Endodermal cell (in vitro differentiated cells): ENCODE data around the gene FYCO1. TPM values are rescaled to one million over a fixed set of nuclear protein-coding genes. Genes with fewer than 3 reads are reported as not detected.

ENCODE experiments used
- DNase-seq: peaks from one replicate; pipeline ENCODE4 v3.0.0-alpha.2; 2017
- H3K27ac ChIP-seq: 2 replicates; pipeline ENCODE4 v1.5.1; 2013; ENCODE audit warnings: mild to moderate bottlenecking, low read depth, low read length, moderate library complexity
- H3K27me3 ChIP-seq: 2 replicates; pipeline ENCODE4 v1.6.1; 2013; ENCODE audit warnings: mild to moderate bottlenecking, low read length, moderate library complexity; ENCODE audit not compliant: insufficient read depth, control insufficient read depth, poor library complexity, severe bottlenecking
- H3K36me3 ChIP-seq: 2 replicates; pipeline ENCODE4 v1.7.0; 2013; ENCODE audit warnings: mild to moderate bottlenecking, low read length, moderate library complexity; ENCODE audit not compliant: control insufficient read depth, insufficient read depth
- H3K4me1 ChIP-seq: one replicate; pipeline ENCODE4 v1.7.0; 2013; ENCODE audit warnings: low read length; ENCODE audit not compliant: control insufficient read depth, insufficient read depth
- H3K4me3 ChIP-seq: 2 replicates; pipeline ENCODE4 v1.5.1; 2013; ENCODE audit warnings: mild to moderate bottlenecking, low read length, moderate library complexity
- H3K9ac ChIP-seq: 2 replicates; pipeline ENCODE4 v1.6.1; 2013; ENCODE audit warnings: mild to moderate bottlenecking, low read length, moderate library complexity; ENCODE audit not compliant: poor library complexity, severe bottlenecking; ENCODE audit errors: extremely low read depth
- H3K9me3 ChIP-seq: 2 replicates; pipeline ENCODE4 v1.6.1; 2013; ENCODE audit warnings: mild to moderate bottlenecking, low read length, moderate library complexity; ENCODE audit not compliant: control insufficient read depth
- H3K27ac Mint-ChIP-seq: 2 replicates; pipeline ENCODE4 v1.8.0; 2020; ENCODE audit warnings: mixed read lengths
- H3K27me3 Mint-ChIP-seq: 2 replicates; pipeline ENCODE4 v1.8.0; 2021; ENCODE audit warnings: mild to moderate bottlenecking, mixed read lengths; ENCODE audit not compliant: insufficient read depth
- H3K36me3 Mint-ChIP-seq: 2 replicates; pipeline ENCODE4 v1.8.0; 2020; ENCODE audit warnings: low read depth, mixed read lengths
- H3K4me1 Mint-ChIP-seq: 2 replicates; pipeline ENCODE4 v1.8.0; 2020; ENCODE audit warnings: mixed read lengths
- H3K4me3 Mint-ChIP-seq: 2 replicates; pipeline ENCODE4 v1.8.0; 2020; ENCODE audit warnings: mild to moderate bottlenecking, moderate library complexity, mixed read lengths
- H3K9me3 Mint-ChIP-seq: 2 replicates; pipeline ENCODE4 v1.8.0; 2020; ENCODE audit warnings: mild to moderate bottlenecking, mixed read lengths
- CTCF ChIP-seq: fragments of 200-600 bp; sonication (generic); conservative IDR thresholded peaks from 2 replicates; pipeline ENCODE4 v1.5.0; 2021; ENCODE audit warnings: antibody characterized with exemption, mild to moderate bottlenecking
- WGBS, 2 experiments: methylation state at CpG; one replicate each; pipeline versions ENCODE4 v1.1.5 to v1.1.7; 2013; ENCODE audit warnings: missing lambda C conversion rate in 2 of 2, mixed read lengths in 1 of 2; ENCODE audit not compliant: insufficient coverage in 1 of 2, insufficient read length in 1 of 2; 5-methylcytosine and 5-hydroxymethylcytosine counted together
- total RNA-seq, 2 donors: library from RNA; stranded (reverse); fragmentation: NEBNext Ultra II Directional in 1 of 2; extraction: Animal tissue kit (Norgen Biotek cat#: 25700) in 1 of 2; gene quantifications; 2 replicates in 1 of 2; 3 replicates in 1 of 2; pipeline ENCODE4 v1.2.1, GENCODE V29; 2021

FYCO1 gene
- total RNA-seq, 2 donors from 2014 or later = 11.3 to 11.8 TPM

GRCh38 chr3:45929042-45929679 is 66.5 kb downstream of the FYCO1 start:
- no peak overlapping the region for H3K27ac ChIP-seq
- TF ChIP-seq CTCF = peak; percentile 83
- 83 to 92% methylated on average over 5 to 9 of the region's 9 CpGs for WGBS, 2 experiments
- Mint-ChIP-seq H3K4me1 (no peaks in the 10 kb centered on the region), H3K27me3 (no peaks in the 10 kb centered on the region), H3K4me3 (no peak overlapping the region), H3K9me3 (no peaks in the 10 kb centered on the region), H3K27ac (no peak overlapping the region), H3K36me3 (peaks cover 52% of the 10 kb centered on the region)
- DNase-seq = peak; percentile 78
- H3K4me1 ChIP-seq = no peaks in the 10 kb centered on the region
- H3K27me3 ChIP-seq = no peaks in the 10 kb centered on the region
- no peaks in the 10 kb centered on the region for H3K9me3 ChIP-seq
- H3K9ac ChIP-seq = no peak overlapping the region
- H3K36me3 ChIP-seq = peaks cover 15% of the 10 kb centered on the region
- no peak overlapping the region for H3K4me3 ChIP-seq

GRCh38 chr3:45927881-45928280 is 67.7 kb downstream of the FYCO1 start:
- DNase-seq = no peak
- Histone ChIP-seq H3K27me3 (no peaks in the 10 kb centered on the region), H3K4me1 (no peaks in the 10 kb centered on the region), H3K36me3 (peaks cover 16% of the 10 kb centered on the region), H3K4me3 (no peak overlapping the region), H3K9ac (no peak overlapping the region), H3K9me3 (no peaks in the 10 kb centered on the region), H3K27ac (no peak overlapping the region)
- Mint-ChIP-seq H3K9me3 (no peaks in the 10 kb centered on the region), H3K27me3 (no peaks in the 10 kb centered on the region), H3K36me3 (peaks cover 58% of the 10 kb centered on the region), H3K4me1 (no peaks in the 10 kb centered on the region), H3K4me3 (no peak overlapping the region), H3K27ac (no peak overlapping the region)
- 80 to 96% methylated on average over 1 to 2 of the region's 2 CpGs for WGBS, 2 experiments
- TF ChIP-seq CTCF = no peak

GRCh38 chr3:45923755-45924154 is 71.9 kb downstream of the FYCO1 start:
- H3K4me1 ChIP-seq = no peaks in the 10 kb centered on the region
- peaks cover 27% of the 10 kb centered on the region for H3K36me3 ChIP-seq
- no peak overlapping the region for H3K27ac ChIP-seq
- no peak for TF ChIP-seq CTCF
- 73 to 79% methylated on average over 2 to 3 of the region's 3 CpGs for WGBS, 2 experiments
- Mint-ChIP-seq H3K27me3 (no peaks in the 10 kb centered on the region), H3K27ac (no peak overlapping the region), H3K4me1 (no peaks in the 10 kb centered on the region), H3K36me3 (peaks cover 51% of the 10 kb centered on the region), H3K9me3 (no peaks in the 10 kb centered on the region), H3K4me3 (no peak overlapping the region)
- H3K9me3 ChIP-seq = no peaks in the 10 kb centered on the region
- H3K4me3 ChIP-seq = no peak overlapping the region
- H3K9ac ChIP-seq = no peak overlapping the region
- no peaks in the 10 kb centered on the region for H3K27me3 ChIP-seq
- no peak for DNase-seq
